Choroid plexus epithelial cell (primary cell): ENCODE measurements around the gene SOS1.

ENCODE experiments used
- DNase-seq: peaks from one replicate; pipeline ENCODE4 v3.0.0-alpha.2; 2010; ENCODE audit warnings: low read depth
- H3K4me3 ChIP-seq: 2 replicates; pipeline ENCODE4 v1.5.1; 2011; ENCODE audit warnings: low read depth, mild to moderate bottlenecking, control low read depth, low read length, moderate library complexity
- TF ChIP-seq, protein P1 (sequence below): conservative IDR thresholded peaks from 2 replicates; pipeline ENCODE4 v1.5.1; 2011; ENCODE audit warnings: low read depth, mild to moderate bottlenecking, control low read depth, inconsistent platforms, low read length, moderate library complexity

The SOS1 gene

DNA sequence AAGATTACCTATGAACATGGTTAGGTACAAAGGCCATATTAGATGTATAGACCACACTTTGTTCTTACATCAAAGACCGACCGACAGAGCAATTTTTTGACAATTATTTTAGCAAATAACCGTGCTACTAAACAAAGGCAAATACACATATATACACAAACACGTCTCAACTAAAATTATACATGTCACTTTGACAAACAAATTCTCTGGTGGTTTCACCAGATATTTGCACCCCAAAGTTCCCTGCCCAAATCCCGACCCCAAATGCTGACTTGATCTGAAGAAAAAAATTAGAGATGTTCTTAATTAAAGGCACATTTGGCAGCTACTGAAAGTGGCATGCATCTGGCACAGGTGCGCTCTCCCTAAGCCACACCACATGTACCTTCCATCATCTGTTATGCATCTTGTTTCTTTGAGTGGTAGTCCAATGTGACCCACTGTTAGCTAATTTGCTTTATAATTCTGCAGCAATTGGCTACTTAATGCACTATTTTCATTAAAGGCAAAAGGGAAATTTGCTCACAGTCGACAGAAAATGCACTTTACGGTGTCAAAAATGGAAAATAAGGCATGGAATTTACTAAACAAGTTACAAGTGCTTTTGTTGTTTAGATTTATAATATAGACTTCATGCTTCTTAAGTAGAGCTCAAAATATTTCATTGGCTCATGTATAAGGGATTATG lies 139.0 kb downstream of the SOS1 start:
- no peak for DNase-seq
- H3K4me3 ChIP-seq, result no peak overlapping the region
- TF ChIP-seq, protein P1, sequence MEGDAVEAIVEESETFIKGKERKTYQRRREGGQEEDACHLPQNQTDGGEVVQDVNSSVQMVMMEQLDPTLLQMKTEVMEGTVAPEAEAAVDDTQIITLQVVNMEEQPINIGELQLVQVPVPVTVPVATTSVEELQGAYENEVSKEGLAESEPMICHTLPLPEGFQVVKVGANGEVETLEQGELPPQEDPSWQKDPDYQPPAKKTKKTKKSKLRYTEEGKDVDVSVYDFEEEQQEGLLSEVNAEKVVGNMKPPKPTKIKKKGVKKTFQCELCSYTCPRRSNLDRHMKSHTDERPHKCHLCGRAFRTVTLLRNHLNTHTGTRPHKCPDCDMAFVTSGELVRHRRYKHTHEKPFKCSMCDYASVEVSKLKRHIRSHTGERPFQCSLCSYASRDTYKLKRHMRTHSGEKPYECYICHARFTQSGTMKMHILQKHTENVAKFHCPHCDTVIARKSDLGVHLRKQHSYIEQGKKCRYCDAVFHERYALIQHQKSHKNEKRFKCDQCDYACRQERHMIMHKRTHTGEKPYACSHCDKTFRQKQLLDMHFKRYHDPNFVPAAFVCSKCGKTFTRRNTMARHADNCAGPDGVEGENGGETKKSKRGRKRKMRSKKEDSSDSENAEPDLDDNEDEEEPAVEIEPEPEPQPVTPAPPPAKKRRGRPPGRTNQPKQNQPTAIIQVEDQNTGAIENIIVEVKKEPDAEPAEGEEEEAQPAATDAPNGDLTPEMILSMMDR, result no peak

- no peak for DNase-seq
- H3K4me3 ChIP-seq, result no peak overlapping the region
- TF ChIP-seq, protein P1, result no peak
Observed at GRCh38 chr2:38981003-38981669, 139.7 kb downstream of the SOS1 start.

GRCh38 chr2:38978908-38979307 lies 141.9 kb downstream of the SOS1 start:
- TF ChIP-seq, protein P1, result no peak
- H3K4me3 ChIP-seq, result no peak overlapping the region
- DNase-seq, result no peak

DNA sequence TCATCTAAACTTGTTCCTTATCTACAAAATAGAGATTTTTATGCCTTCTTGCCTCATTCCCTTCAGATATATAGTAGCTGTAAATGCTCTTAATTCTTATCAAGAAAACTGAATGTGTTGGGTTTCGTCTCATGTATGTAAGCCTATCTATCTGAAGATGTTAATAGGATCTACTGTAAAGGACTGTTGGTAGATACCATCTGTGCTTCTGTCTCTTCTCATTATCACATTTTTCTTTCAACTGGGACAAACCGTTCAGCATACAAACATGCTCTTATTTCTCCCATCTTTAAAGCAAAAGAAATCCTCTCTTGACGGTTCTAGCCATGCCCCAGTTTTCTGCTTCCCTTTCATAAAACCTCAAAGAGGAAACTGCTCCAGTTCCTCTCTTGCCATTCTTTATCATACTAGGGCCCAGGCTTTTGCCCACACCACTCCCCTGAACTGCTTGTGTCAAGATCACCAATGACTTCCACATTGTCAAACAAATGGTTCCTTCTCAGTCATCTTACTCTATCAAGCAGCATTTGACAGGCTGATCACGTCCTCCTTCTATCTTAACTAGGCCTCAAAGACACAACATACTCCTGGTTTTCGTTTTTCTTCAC lies 142.5 kb downstream of the SOS1 start:
- H3K4me3 ChIP-seq, result no peak overlapping the region
- TF ChIP-seq, protein P1, result no peak
- no peak for DNase-seq

- TF ChIP-seq, protein P1, result no peak
- DNase-seq, result no peak
- no peak overlapping the region for H3K4me3 ChIP-seq
Observed at GRCh38 chr2:38977047-38977446, 143.8 kb downstream of the SOS1 start.

- no peak overlapping the region for H3K4me3 ChIP-seq
- no peak for DNase-seq
- TF ChIP-seq, protein P1, result no peak
Observed at GRCh38 chr2:38975042-38975441, 145.8 kb downstream of the SOS1 start.
